H1 (cell line): ENCODE results near the gene NETO1. TPM values are rescaled to one million over a fixed set of nuclear protein-coding genes. Genes with fewer than 3 reads are reported as not detected.

ENCODE experiments used
- CTCF ChIA-PET: fragments of 300-600 bp; sonication (Branson Sonifier 250); formaldehyde crosslinking; loops from one replicate; lab custom pipeline; 2021; ENCODE audit not compliant: partially characterized antibody; lab: Charles Lee
- POLR2A ChIA-PET: fragments of 300-600 bp; sonication (Branson Sonifier 250); formaldehyde crosslinking; loops from one replicate; lab custom pipeline; 2021; ENCODE audit warnings: inconsistent platforms; ENCODE audit not compliant: partially characterized antibody; lab: Charles Lee
- DNase-seq, 2 experiments: peaks; one replicate each; pipeline versions ENCODE4 v3.0.0 to v3.0.0-alpha.2; 2010 to 2022; ENCODE audit warnings: low spot score in 2 of 2, low read depth in 1 of 2, mixed read lengths in 1 of 2
- FAIRE-seq: peaks from 2 replicates; lab custom pipeline; 2011; peaks lifted over from hg19 to GRCh38; lab: Jason Lieb, UNC
- H2AFZ ChIP-seq: 2 replicates; pipeline ENCODE4 v1.8.1; 2012; ENCODE audit warnings: low read length, inconsistent platforms
- H2AK5ac ChIP-seq: 2 replicates; pipeline ENCODE4 v1.6.1; 2013; ENCODE audit warnings: low read depth, low read length
- H2BK120ac ChIP-seq: replicated peaks from 2 replicates; pipeline ENCODE3; 2013; ENCODE audit warnings: low read depth, low read length, inconsistent platforms
- H2BK12ac ChIP-seq: 2 replicates; pipeline ENCODE4 v1.6.1; 2013; ENCODE audit warnings: low read depth, low read length
- H2BK15ac ChIP-seq: 2 replicates; pipeline ENCODE4 v1.6.1; 2013; ENCODE audit warnings: low read length
- H2BK20ac ChIP-seq: 2 replicates; pipeline ENCODE4 v1.6.1; 2013; ENCODE audit warnings: low read length
- H2BK5ac ChIP-seq: 2 replicates; pipeline ENCODE4 v1.6.1; 2013; ENCODE audit warnings: low read depth, low read length
- H3K14ac ChIP-seq: 2 replicates; pipeline ENCODE4 v1.6.1; 2013; ENCODE audit warnings: inconsistent platforms; ENCODE audit not compliant: insufficient read length
- H3K18ac ChIP-seq: 2 replicates; pipeline ENCODE4 v1.6.1; 2013; ENCODE audit warnings: low read length; ENCODE audit errors: extremely low read depth
- H3K23ac ChIP-seq: 2 replicates; pipeline ENCODE4 v1.6.1; 2013; ENCODE audit warnings: inconsistent platforms; ENCODE audit not compliant: insufficient read length
- H3K23me2 ChIP-seq: 2 replicates; pipeline ENCODE4 v1.6.1; 2013; ENCODE audit warnings: low read depth, low read length
- H3K27ac ChIP-seq: 2 replicates; pipeline ENCODE4 v1.6.1; 2011; ENCODE audit warnings: low read depth, low read length, inconsistent platforms
- H3K27me3 ChIP-seq, 4 experiments: replicated peaks in 1 of 4; 1 replicate in 1 of 4; 2 replicates in 3 of 4; pipeline versions ENCODE4 v1.6.1 to v1.8.1; 2011 to 2013; ENCODE audit warnings: low read length in 3 of 4, mild to moderate bottlenecking in 3 of 4, inconsistent platforms in 2 of 4, mixed read lengths in 2 of 4, moderate library complexity in 1 of 4; ENCODE audit not compliant: control insufficient read depth in 3 of 4, insufficient read depth in 3 of 4; ENCODE audit errors: extremely low read depth in 1 of 4
- H3K36me3 ChIP-seq, 4 experiments: 2 replicates each; pipeline versions ENCODE4 v1.6.1 to v1.8.1; 2011 to 2013; ENCODE audit warnings: mild to moderate bottlenecking in 4 of 4, low read length in 3 of 4, moderate library complexity in 2 of 4, control low read depth in 1 of 4, inconsistent platforms in 1 of 4; ENCODE audit not compliant: insufficient read depth in 4 of 4, control insufficient read depth in 2 of 4
- H3K4ac ChIP-seq: replicated peaks from 2 replicates; pipeline ENCODE3; 2013; ENCODE audit warnings: low read length, low read depth, mixed read lengths, inconsistent platforms; ENCODE audit not compliant: insufficient read length
- H3K4me1 ChIP-seq, 4 experiments: replicated peaks in 1 of 4; 1 replicate in 1 of 4; 2 replicates in 3 of 4; pipeline versions ENCODE4 v1.6.1 to v1.8.1; 2011 to 2013; ENCODE audit warnings: low read length in 3 of 4, inconsistent platforms in 2 of 4, mixed read lengths in 1 of 4; ENCODE audit not compliant: insufficient read depth in 4 of 4, control insufficient read depth in 3 of 4
- H3K4me2 ChIP-seq, 2 experiments: 2 replicates each; pipeline versions ENCODE4 v1.6.1 to v1.8.1; 2011 to 2013; ENCODE audit warnings: low read depth in 2 of 2, low read length in 2 of 2, control low read depth in 1 of 2, inconsistent platforms in 1 of 2, mild to moderate bottlenecking in 1 of 2; ENCODE audit not compliant: insufficient read depth in 1 of 2
- H3K4me3 ChIP-seq, 4 experiments: fragments of 200-600, 300-600 bp in 1 of 4; sonication (generic), shearing (Covaris generic), sonication (Bioruptor Twin) in 1 of 4; 2 replicates each; pipeline versions ENCODE4 v1.5.1 to v1.8.1; 2011 to 2016; ENCODE audit warnings: low read length in 4 of 4, low read depth in 3 of 4, control low read depth in 2 of 4, inconsistent platforms in 2 of 4, mild to moderate bottlenecking in 2 of 4, mixed read lengths in 1 of 4, moderate library complexity in 1 of 4; ENCODE audit not compliant: insufficient read depth in 2 of 4; ENCODE audit errors: extremely low read depth in 1 of 4
- H3K56ac ChIP-seq: replicated peaks from 2 replicates; pipeline ENCODE3; 2013; ENCODE audit warnings: low read depth, mild to moderate bottlenecking, mixed read lengths, low read length, inconsistent platforms; ENCODE audit not compliant: insufficient read length
- H3K79me1 ChIP-seq: 2 replicates; pipeline ENCODE4 v1.6.1; 2013; ENCODE audit warnings: low read depth, low read length, control low read depth
- H3K79me2 ChIP-seq, 2 experiments: 2 replicates each; pipeline versions ENCODE4 v1.6.1 to v1.8.1; 2012 to 2013; ENCODE audit warnings: low read length in 2 of 2, mild to moderate bottlenecking in 2 of 2, inconsistent platforms in 1 of 2; ENCODE audit not compliant: insufficient read depth in 2 of 2, control insufficient read depth in 1 of 2
- H3K9ac ChIP-seq, 4 experiments: replicated peaks in 1 of 4; 1 replicate in 1 of 4; 2 replicates in 3 of 4; pipeline versions ENCODE4 v1.6.1 to v1.8.1; 2011 to 2013; ENCODE audit warnings: low read depth in 3 of 4, low read length in 3 of 4, control low read depth in 2 of 4, mild to moderate bottlenecking in 2 of 4, moderate library complexity in 2 of 4, inconsistent platforms in 1 of 4; ENCODE audit errors: extremely low read depth in 1 of 4
- H3K9me3 ChIP-seq, 2 experiments: 2 replicates each; pipeline versions ENCODE4 v1.6.1 to v1.8.1; 2012 to 2013; ENCODE audit warnings: mild to moderate bottlenecking in 2 of 2, moderate library complexity in 2 of 2, control low read depth in 1 of 2, inconsistent platforms in 1 of 2, low read depth in 1 of 2, low read length in 1 of 2, mixed read lengths in 1 of 2; ENCODE audit not compliant: insufficient read depth in 2 of 2
- H4K20me1 ChIP-seq, 2 experiments: replicated peaks in 1 of 2; 2 replicates each; pipeline versions ENCODE3 to v1.8.1; 2011 to 2013; ENCODE audit warnings: inconsistent platforms in 2 of 2, low read length in 2 of 2, mild to moderate bottlenecking in 1 of 2; ENCODE audit not compliant: insufficient read depth in 2 of 2, control insufficient read depth in 1 of 2
- H4K5ac ChIP-seq: 2 replicates; pipeline ENCODE4 v1.6.1; 2013; ENCODE audit warnings: low read length, low read depth, mixed read lengths, inconsistent platforms; ENCODE audit not compliant: insufficient read length
- H4K8ac ChIP-seq: 2 replicates; pipeline ENCODE4 v1.8.0; 2013; ENCODE audit warnings: mild to moderate bottlenecking, moderate library complexity, low read length, inconsistent platforms; ENCODE audit not compliant: insufficient read depth; ENCODE audit errors: extremely low read depth
- H4K91ac ChIP-seq: replicated peaks from 2 replicates; pipeline ENCODE3; 2013; ENCODE audit warnings: low read length, mixed read lengths, inconsistent platforms; ENCODE audit not compliant: insufficient read length
- BRCA1 ChIP-seq: IDR thresholded peaks from 2 replicates; pipeline ENCODE4 v1.6.1; 2012; ENCODE audit warnings: low read depth, low read length, improper control_type of control experiment
- CBX5 ChIP-seq: fragments of 300-800, 300-1000 bp; sonication (generic); IDR thresholded peaks from 2 replicates; pipeline ENCODE4 v1.7.1; 2016; ENCODE audit warnings: antibody characterized with exemption, low read length, low read depth
- CBX8 ChIP-seq: fragments of 300-800, 300-1000 bp; sonication (generic); IDR thresholded peaks from 2 replicates; pipeline ENCODE4 v1.7.1; 2016; ENCODE audit warnings: low read depth, low read length, borderline replicate concordance
- CEBPB ChIP-seq: IDR thresholded peaks from 2 replicates; pipeline ENCODE4 v1.6.1; 2012; ENCODE audit warnings: low read depth, low read length
- HDAC6 ChIP-seq: IDR thresholded peaks from one replicate; pipeline ENCODE4 v1.7.1; 2012; ENCODE audit warnings: low read depth, mild to moderate bottlenecking, inconsistent platforms, low read length, moderate library complexity
- JUND ChIP-seq: IDR thresholded peaks from 2 replicates; pipeline ENCODE4 v1.6.1; 2011; ENCODE audit warnings: mild to moderate bottlenecking, improper control_type of control experiment, low read length
- MAFK ChIP-seq: IDR thresholded peaks from 2 replicates; pipeline ENCODE4 v1.6.1; 2012; ENCODE audit warnings: low read depth, mild to moderate bottlenecking, improper control_type of control experiment, low read length
- PHF8 ChIP-seq: fragments of 200-600 bp; sonication (generic); conservative IDR thresholded peaks from 2 replicates; pipeline ENCODE4 v1.7.1; 2012; ENCODE audit warnings: low read depth, mild to moderate bottlenecking, inconsistent platforms, low read length, moderate library complexity
- POLR2A ChIP-seq, 2 experiments: IDR thresholded peaks; 1 replicate in 1 of 2; 2 replicates in 1 of 2; pipeline ENCODE4 v1.6.1; 2011; ENCODE audit warnings: low read depth in 2 of 2, low read length in 2 of 2, mild to moderate bottlenecking in 2 of 2; ENCODE audit errors: control extremely low read depth in 1 of 2
- SIRT6 ChIP-seq: IDR thresholded peaks from one replicate; pipeline ENCODE4 v1.7.1; 2012; ENCODE audit warnings: low read length, inconsistent platforms
- SP4 ChIP-seq: IDR thresholded peaks from 2 replicates; pipeline ENCODE4 v1.6.1; 2012; ENCODE audit warnings: low read length, inconsistent platforms
- TAF1 ChIP-seq: IDR thresholded peaks from 2 replicates; pipeline ENCODE4 v1.6.1; 2011; ENCODE audit warnings: mild to moderate bottlenecking, low read depth, low read length
- USF2 ChIP-seq: IDR thresholded peaks from 2 replicates; pipeline ENCODE4 v1.6.1; 2011; ENCODE audit warnings: low read length, improper control_type of control experiment
- YY1 ChIP-seq: IDR thresholded peaks from 2 replicates; pipeline ENCODE4 v1.6.1; 2011; ENCODE audit warnings: low read depth, mild to moderate bottlenecking, low read length
- WGBS, 2 experiments: shearing (Covaris generic) in 1 of 2; methylation state at CpG; one replicate each; pipeline versions ENCODE4 v1.1.6 to v1.1.7; 2013 to 2015; ENCODE audit warnings: low lambda C conversion rate in 2 of 2, mixed read lengths in 2 of 2, inconsistent platforms in 1 of 2, low coverage in 1 of 2, missing lambda C conversion rate in 1 of 2; ENCODE audit not compliant: insufficient replicate concordance in 2 of 2, insufficient coverage in 1 of 2, insufficient read length in 1 of 2; ENCODE audit errors: extremely low coverage in 1 of 2, missing lambda C conversion rate in 1 of 2; 5-methylcytosine and 5-hydroxymethylcytosine counted together
- polyA plus RNA-seq, 7 experiments: library from polyadenylated mRNA; depleted of rRNA in 3 of 7; stranded (reverse) in 5 of 7; unstranded in 2 of 7; fragments of >200 nt in 5 of 7; fragments of 200-250 nt in 2 of 7; gene quantifications; 1 replicate in 5 of 7; 2 replicates in 1 of 7; 4 replicates in 1 of 7; pipeline versions ENCODE4 v1.2.1 to v1.2.3, GENCODE V29; 2011 to 2013; ENCODE audit warnings: missing spikeins in 2 of 7, mixed read lengths in 2 of 7
- total RNA-seq: library from RNA; stranded (reverse); fragmentation: NEBNext Ultra II Directional; extraction: Animal tissue kit (Norgen Biotek cat#: 25700); gene quantifications from 2 replicates; pipeline ENCODE4 v1.2.1, GENCODE V29; 2021
- TF ChIP-seq, protein P1 (sequence below): IDR thresholded peaks from 2 replicates; pipeline ENCODE4 v1.6.1; 2011; ENCODE audit warnings: low read depth, mild to moderate bottlenecking, low read length; ENCODE audit not compliant: insufficient read depth

NETO1 gene
- total and polyA plus RNA-seq, 2 of the 8 experiments (the other 6 are each of a cell fraction or from before 2014, with no cell fraction given): 3.0 to 19.3 TPM

- Histone ChIP-seq H4K91ac (no peak overlapping the region), H4K20me1 (no peaks in the 10 kb centered on the region), H3K18ac (no peak overlapping the region), H3K27me3 (no peaks in the 10 kb centered on the region), H4K8ac (no peak overlapping the region), H3K4me2 (no peak overlapping the region), H2BK5ac (no peak overlapping the region), H2AK5ac (no peak overlapping the region), H2BK20ac (no peak overlapping the region), H2BK12ac (no peak overlapping the region), H3K36me3 (no peaks in the 10 kb centered on the region), H3K27ac (no peak overlapping the region), H2BK120ac (no peak overlapping the region), H3K79me1 (no peaks in the 10 kb centered on the region), H3K9ac (no peak overlapping the region), H2AFZ (no peak overlapping the region), H3K4me3 (no peak overlapping the region), H3K56ac (no peak overlapping the region), H3K9me3 (no peaks in the 10 kb centered on the region), H3K14ac (no peak overlapping the region), H3K4me1 (no peaks in the 10 kb centered on the region), H3K23ac (no peak overlapping the region), H3K4ac (no peak overlapping the region), H4K5ac (no peak overlapping the region), H3K79me2 (no peaks in the 10 kb centered on the region), H2BK15ac (no peak overlapping the region), H3K23me2 (no peaks in the 10 kb centered on the region)
- 90% methylated on average over 3 of the region's 3 CpGs; no CpG with 5 or more reads in 1 of the 2 experiments for WGBS, 2 experiments
- CTCF ChIA-PET: interaction anchor here (1.1 kb wide), 1 partner anchor 71 kb away, joined by 3 read pairs; no protein-coding TSS in a partner anchor
- no peak for FAIRE-seq
- DNase-seq: no peak
- POLR2A ChIA-PET: no interaction called here
- TF ChIP-seq CBX5: no peak
- no peak for TF ChIP-seq JUND
- no peak for TF ChIP-seq PHF8
- TF ChIP-seq SP4: no peak
- TF ChIP-seq CBX8: no peak
- TF ChIP-seq SIRT6: no peak
- TF ChIP-seq HDAC6: no peak
- TF ChIP-seq, protein P1, sequence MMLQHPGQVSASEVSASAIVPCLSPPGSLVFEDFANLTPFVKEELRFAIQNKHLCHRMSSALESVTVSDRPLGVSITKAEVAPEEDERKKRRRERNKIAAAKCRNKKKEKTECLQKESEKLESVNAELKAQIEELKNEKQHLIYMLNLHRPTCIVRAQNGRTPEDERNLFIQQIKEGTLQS: no peak
- TF ChIP-seq CEBPB: no peak
- no peak for TF ChIP-seq POLR2A (IDR thresholded peaks at IDR 0.05; ENCODE audit: control extremely low read depth in 1 of 2, low read depth in 2 of 2, low read length in 2 of 2)
- no peak for TF ChIP-seq YY1
- TF ChIP-seq MAFK: no peak
- TF ChIP-seq USF2: no peak
- no peak for TF ChIP-seq BRCA1
- no peak for TF ChIP-seq TAF1
Measured at GRCh38 chr18:72834731-72835130, 33.1 kb downstream of the NETO1 start.
